ENCODE measurements around the gene ACSL6. TPM values are rescaled to one million over a fixed set of nuclear protein-coding genes. Genes with fewer than 3 reads are reported as not detected.
"Not testable (repeated sequence)": the region's sequence is repeated elsewhere in the genome, so short reads cannot be mapped to it uniquely, and the experiment has no call there.

ACSL6 gene
- polyA plus RNA-seq, 2 of the 4 experiments (the other 2 are of a cell fraction) = 0.06 to 0.09 TPM

GRCh38 chr5:131913603-131914002 lies 97.9 kb downstream of the ACSL6 start:
- Histone ChIP-seq H3K9me3 (no peaks in the 10 kb centered on the region), H3K27ac (no peak overlapping the region), H3K4me3 (no peak overlapping the region), H3K4me2 (no peak overlapping the region), H3K4me1 (no peaks in the 10 kb centered on the region)
- 1% methylated on average over 3 of the region's 3 CpGs for WGBS (ENCODE audit: missing lambda C conversion rate)
- TF ChIP-seq TP53 (CRISPR knock-in tag; IDR thresholded peaks at IDR 0.05) = no peak
- no peak for TF ChIP-seq CBX2 (IDR thresholded peaks at IDR 0.05; ENCODE audit: borderline replicate concordance, low read depth)
- TF ChIP-seq CBX8 (IDR thresholded peaks at IDR 0.05) = no peak
- ChIA-PET POLR2A (no interaction called here), CTCF (interaction anchor here (0.7 kb wide), 1 partner anchor 1377 kb away, joined by 3 read pairs; no protein-coding TSS in a partner anchor)
- FAIRE-seq (no peak), DNase-seq (ENCODE audit: low read depth in 1 of 2, low spot score in 1 of 2) (no peak), ATAC-seq (no peak)

- no peak for TF ChIP-seq MAFK (IDR thresholded peaks at IDR 0.05; ENCODE audit: partially characterized antibody)
- TF ChIP-seq BCL3 (IDR thresholded peaks at IDR 0.05) = no peak
- no peak for TF ChIP-seq ELK1 (IDR thresholded peaks at IDR 0.05; ENCODE audit: low read depth, low read length)
- TF ChIP-seq CBX8 (IDR thresholded peaks at IDR 0.05) = no peak
- no peak for TF ChIP-seq EHF (CRISPR knock-in tag; IDR thresholded peaks at IDR 0.05)
- no peak for TF ChIP-seq HOXB5 (CRISPR knock-in tag; IDR thresholded peaks at IDR 0.05)
- TF ChIP-seq REST (IDR thresholded peaks at IDR 0.05) = no peak
- no peak for TF ChIP-seq HOXA7 (CRISPR knock-in tag; IDR thresholded peaks at IDR 0.05)
- TF ChIP-seq CHD4 (IDR thresholded peaks at IDR 0.05; ENCODE audit: borderline replicate concordance) = no peak
- TF ChIP-seq ZC3H11A (IDR thresholded peaks at IDR 0.05) = no peak
- no peak for TF ChIP-seq HES2 (IDR thresholded peaks at IDR 0.05)
- no peak for TF ChIP-seq JUNB (IDR thresholded peaks at IDR 0.05)
- H3K4me1 ChIP-seq = no peaks in the 10 kb centered on the region
- ATAC-seq (no peak), FAIRE-seq (no peak), DNase-seq (ENCODE audit: low read depth in 1 of 2, low spot score in 1 of 2) (no peak)
- H3K9me3 ChIP-seq = no peaks in the 10 kb centered on the region
- H3K27ac ChIP-seq = no peak overlapping the region
- no peak overlapping the region for H3K4me2 ChIP-seq
- CTCF ChIA-PET = no interaction called here
- POLR2A ChIA-PET = no interaction called here
- WGBS (ENCODE audit: missing lambda C conversion rate) = 9% methylated on average over 2 of the region's 2 CpGs
- no peak overlapping the region for H3K4me3 ChIP-seq
These were observed 104.8 kb downstream of the ACSL6 start for GRCh38 chr5:131906668-131907067.

GRCh38 chr5:131902266-131902665 lies 109.2 kb downstream of the ACSL6 start:
- H3K4me1 ChIP-seq; FAIRE-seq; H3K4me3 ChIP-seq; H3K4me2 ChIP-seq; ATAC-seq; H3K27ac ChIP-seq; DNase-seq (ENCODE audit: low read depth in 1 of 2, low spot score in 1 of 2); CTCF ChIA-PET; POLR2A ChIA-PET; H3K9me3 ChIP-seq: not testable (repeated sequence)
- WGBS (ENCODE audit: missing lambda C conversion rate) = 0% methylated on average over 1 of the region's 1 CpG

Other genes starting within 250 kb of the ACSL6 start
- gene FNIP1, start 214.6 kb downstream of the ACSL6 start, polyA plus RNA-seq (2011; rRNA removed) = 9.6 and 10.2 TPM in 2 replicates
- gene FNIP1, start 214.6 kb downstream of the ACSL6 start, polyA plus RNA-seq (2017; fragmentation: RNase III; extraction: RNeasy Plus Mini Kit Qiagen cat#74134 plus additional on column Dnase treatment) = 5.7 to 7.5 TPM (median 6.7 TPM) in 3 replicates
- not detected in 2 replicates for gene MEIKIN, start 66.0 kb downstream of the ACSL6 start, polyA plus RNA-seq (2011; rRNA removed)
- not detected in 3 replicates for gene MEIKIN, start 66.0 kb downstream of the ACSL6 start, polyA plus RNA-seq (2017; fragmentation: RNase III; extraction: RNeasy Plus Mini Kit Qiagen cat#74134 plus additional on column Dnase treatment)
- not detected in 2 replicates for gene IL3, start 49.0 kb upstream of the ACSL6 start, polyA plus RNA-seq (2011; rRNA removed)
- not detected in 3 replicates for gene IL3, start 49.0 kb upstream of the ACSL6 start, polyA plus RNA-seq (2017; fragmentation: RNase III; extraction: RNeasy Plus Mini Kit Qiagen cat#74134 plus additional on column Dnase treatment)
- gene CSF2, start 62.1 kb upstream of the ACSL6 start, polyA plus RNA-seq (2011; rRNA removed) = 0.21 TPM in 1 of 2 replicates, not detected in the other
- gene CSF2, start 62.1 kb upstream of the ACSL6 start, polyA plus RNA-seq (2017; fragmentation: RNase III; extraction: RNeasy Plus Mini Kit Qiagen cat#74134 plus additional on column Dnase treatment) = 0.34 TPM in 1 of 3 replicates, not detected in the others
- 45.0 and 64.9 TPM in 2 replicates for gene P4HA2, start 216.2 kb upstream of the ACSL6 start, polyA plus RNA-seq (2011; rRNA removed)
- 35.1 to 40.3 TPM (median 36.4 TPM) in 3 replicates for gene P4HA2, start 216.2 kb upstream of the ACSL6 start, polyA plus RNA-seq (2017; fragmentation: RNase III; extraction: RNeasy Plus Mini Kit Qiagen cat#74134 plus additional on column Dnase treatment)
- gene PDLIM4, start 246.0 kb upstream of the ACSL6 start, polyA plus RNA-seq (2011; rRNA removed) = not detected in 2 replicates
- gene PDLIM4, start 246.0 kb upstream of the ACSL6 start, polyA plus RNA-seq (2017; fragmentation: RNase III; extraction: RNeasy Plus Mini Kit Qiagen cat#74134 plus additional on column Dnase treatment) = 0.09 to 0.28 TPM (median 0.20 TPM) in 3 replicates